IPS DF 4.7 (cell line): ENCODE measurements around the gene SLC22A15.

Source experiments
- DNase-seq: peaks from one replicate; pipeline ENCODE4 v3.0.0-alpha.2; 2013; ENCODE audit warnings: low spot score; ENCODE audit errors: extremely low read depth

The SLC22A15 gene

DNA sequence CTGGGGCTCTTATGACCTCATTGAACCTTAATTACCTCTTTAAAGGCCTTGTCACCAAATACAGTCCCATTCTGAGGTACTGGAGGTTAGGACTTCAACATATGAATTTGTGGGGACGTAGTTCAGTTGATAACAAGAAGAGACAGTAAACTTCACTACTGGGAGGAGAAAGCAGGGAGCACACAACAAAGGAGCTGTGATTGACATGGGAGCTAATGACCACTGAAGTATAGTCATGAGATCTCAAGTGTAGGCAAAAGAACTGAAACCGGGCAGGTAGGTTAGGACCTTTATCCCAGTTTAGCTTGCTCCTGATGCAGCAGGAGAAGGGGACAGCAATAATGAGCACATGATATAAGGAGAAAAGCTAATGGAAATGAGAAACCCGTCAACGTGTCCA lies 123.1 kb downstream of the SLC22A15 start:
- DNase-seq = no peak

DNA sequence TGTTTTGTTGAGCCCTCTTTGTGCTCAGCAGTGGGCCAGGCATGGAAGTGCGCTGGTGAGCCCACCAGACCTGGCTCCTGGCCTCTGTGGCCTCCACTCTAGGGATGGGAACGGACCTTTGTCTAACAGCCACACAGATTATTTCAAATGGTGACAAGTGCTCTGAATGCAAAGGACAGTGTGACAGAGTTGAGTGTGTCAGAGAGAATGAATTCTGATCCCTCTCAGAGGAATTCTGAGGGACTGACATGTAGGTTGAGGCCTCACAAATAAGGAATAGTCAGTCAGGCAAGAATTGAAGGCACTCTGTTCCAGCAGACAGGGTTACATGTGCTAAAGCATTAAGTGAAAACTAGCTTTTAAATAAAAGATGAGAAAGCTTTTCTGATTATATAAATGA lies 123.6 kb downstream of the SLC22A15 start:
- DNase-seq = no peak

DNA sequence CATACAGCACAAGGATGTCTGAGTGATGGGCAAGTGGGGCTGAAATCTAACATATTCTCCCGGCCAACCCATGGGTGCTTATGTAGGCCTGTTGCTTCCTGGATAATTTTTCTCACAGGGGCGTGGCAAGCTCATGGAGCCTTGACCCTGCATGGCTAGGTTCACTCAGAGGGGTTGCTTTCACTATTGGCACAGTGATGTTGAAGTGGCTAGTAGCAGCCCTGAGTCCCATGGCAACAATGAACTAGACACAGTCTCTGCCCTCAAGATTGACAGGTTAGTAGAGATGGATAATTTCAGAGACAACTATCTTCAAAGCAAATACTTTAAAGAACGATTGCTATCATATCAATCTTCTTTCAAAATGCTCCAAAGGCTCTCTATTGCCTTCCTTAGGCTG lies 128.4 kb downstream of the SLC22A15 start:
- DNase-seq = no peak

DNA sequence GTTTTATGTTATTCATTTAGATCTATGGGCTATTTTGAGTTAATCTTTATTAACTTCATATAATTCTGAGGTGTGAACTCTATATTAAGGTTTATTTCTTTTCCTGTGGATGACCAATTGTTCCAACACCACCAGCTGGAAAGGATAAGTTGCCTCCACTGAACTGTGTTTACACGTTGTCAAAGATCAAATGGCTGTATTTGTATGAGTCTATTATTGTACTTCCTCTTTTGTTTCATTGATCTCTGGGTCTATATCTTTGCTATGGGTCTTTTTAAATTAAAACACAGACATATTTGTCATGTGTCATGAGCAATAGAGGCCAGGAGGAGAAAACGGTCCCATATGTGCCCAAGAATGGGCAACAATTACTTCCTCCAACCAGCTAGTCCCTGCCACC lies 129.7 kb downstream of the SLC22A15 start:
- DNase-seq = no peak

DNA sequence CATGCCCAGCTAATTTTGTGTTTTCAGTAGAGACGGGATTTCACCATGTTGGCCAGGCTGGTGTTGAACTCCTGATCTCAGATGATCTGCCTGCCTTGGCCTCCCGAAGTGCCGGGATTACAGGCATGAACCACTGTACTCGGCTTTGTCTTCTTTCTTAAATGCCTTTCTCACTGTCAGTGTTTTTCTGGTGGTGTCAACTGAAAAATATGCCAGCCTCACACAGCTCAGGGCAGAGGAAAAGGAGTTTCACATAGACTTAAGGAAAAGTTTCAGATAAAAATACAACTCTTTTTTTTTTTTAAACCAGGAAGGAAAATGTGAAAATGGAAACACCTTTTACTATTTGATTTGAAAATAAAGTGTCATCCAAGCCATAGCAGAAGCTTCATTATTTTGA lies 130.3 kb downstream of the SLC22A15 start:
- no peak for DNase-seq

DNA sequence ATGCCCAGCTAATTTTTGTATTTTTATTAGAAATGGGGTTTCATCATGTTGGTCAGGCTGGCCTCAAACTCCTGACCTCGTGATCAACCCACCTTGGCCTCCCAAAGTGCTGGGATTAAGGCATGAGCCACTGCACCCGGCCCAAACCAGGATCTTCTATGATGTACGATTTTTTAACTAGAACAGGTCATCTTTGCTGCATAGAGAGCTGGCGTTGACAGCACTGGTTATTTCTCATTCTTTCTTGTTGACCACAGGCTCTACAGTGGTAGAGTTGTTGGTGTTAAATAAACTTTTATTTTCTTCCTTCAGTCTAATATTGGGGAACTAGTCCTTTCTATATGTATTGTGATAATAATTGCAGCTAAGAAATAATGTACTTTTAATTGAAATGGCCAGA lies 131.1 kb downstream of the SLC22A15 start:
- no peak for DNase-seq

DNA sequence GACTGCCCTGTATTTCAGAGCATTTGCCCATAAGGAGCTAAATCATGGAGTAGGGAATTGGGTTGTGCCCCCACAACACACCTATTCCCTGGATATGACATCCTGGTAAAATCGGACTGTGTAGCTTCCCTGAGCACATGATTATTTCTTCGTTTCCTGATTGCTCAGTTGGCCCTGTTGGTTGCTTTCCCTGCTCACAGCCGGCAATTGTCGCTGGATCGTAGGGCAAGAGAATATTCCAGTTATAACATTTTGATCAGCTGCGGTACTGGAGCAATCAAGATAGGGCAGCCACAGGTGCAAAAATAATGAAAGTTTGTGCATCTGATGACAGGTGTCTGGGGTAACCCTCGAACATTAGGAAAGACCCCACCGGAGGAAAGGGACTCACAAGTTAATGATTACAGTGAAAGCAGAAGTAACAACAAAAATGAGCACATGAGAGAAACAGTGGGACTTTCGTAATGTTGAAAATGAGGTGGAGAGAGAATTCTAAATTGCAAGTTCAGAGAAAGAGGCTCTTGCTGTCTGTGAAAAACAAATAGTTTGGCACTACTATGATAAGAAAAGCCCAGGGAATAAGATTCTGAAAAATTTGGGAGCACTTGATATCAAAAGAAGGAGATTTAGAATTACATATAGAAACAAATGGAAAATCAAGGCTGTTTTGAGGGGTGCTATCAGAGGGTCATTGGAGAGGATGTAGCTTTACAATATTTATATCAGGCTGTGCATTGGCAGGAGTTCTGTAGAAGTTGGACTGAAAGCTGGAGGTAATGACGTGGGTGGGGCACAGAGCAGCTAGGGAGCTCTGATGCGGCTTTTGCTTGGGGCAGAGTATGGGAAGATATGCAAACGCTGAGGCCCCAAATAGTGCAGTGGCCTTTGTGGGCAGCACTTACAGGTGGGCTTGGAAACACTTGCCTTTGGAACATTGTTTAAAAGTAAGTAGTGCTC lies 134.5 kb downstream of the SLC22A15 start, which contains the start of gene MAB21L3:
MAB21L3 (plus strand) TSS at position 833 of the 957 bp plus-strand sequence. CDS start 1,217 bp downstream, outside the sequence.
- no peak for DNase-seq

DNA sequence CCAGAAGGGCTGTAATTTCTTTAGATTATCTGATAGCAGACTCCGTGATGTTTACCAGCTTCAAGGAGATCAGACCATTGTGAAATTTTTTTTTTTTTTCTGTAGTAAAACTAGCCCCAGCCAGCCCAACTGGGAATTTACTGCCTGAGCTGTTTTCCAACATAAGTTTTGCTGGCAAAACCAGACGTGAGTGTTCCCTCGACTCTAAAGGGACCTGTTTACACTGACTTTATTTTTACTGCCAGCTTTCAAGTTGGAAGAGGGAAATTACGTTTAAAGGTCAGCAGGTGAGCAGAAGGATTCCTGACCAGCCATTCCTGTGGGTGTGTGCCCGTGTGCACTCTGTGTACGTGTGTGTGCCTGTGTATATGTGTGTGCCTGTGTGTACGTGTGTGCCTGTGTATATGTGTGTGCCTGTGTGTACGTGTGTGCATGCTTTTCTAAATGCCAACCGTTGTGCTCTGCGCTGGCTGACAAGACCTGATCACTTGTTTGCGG lies 135.3 kb downstream of the SLC22A15 start:
- no peak for DNase-seq

DNA sequence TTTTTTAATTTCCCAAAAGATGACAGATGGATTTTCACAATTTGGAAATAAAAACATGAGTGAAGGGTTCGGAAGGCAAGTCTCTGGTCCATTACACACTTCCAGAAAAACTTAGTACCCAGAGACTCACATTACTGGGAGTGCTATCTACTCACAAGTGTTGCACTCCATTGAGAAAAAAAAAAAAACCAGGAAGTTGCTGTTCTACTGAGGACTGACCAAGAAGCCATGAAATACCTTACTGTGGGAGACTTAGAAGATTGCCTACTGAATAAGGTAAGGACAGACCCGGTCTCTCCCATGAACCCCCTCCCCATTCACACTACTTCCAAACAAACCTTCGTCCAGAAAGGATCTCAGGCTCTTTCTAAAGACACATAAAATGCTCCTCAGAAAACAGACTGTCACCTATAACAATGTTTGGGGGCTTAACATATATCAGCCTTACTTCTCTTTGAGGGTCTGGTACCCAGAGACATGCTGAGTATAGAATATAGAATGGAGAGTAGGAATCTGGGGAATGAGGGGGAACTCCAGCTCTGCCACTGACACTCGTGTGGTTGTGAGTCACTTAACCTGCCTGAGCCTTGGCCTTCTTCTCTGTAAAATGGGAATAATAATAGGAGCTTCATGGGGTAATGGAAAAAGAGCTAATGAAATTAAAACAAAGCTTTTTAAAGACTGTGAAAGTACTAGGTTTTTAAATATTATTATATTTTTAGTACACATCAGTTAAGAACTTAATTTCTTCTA lies 136.3 kb downstream of the SLC22A15 start:
- no peak for DNase-seq

DNA sequence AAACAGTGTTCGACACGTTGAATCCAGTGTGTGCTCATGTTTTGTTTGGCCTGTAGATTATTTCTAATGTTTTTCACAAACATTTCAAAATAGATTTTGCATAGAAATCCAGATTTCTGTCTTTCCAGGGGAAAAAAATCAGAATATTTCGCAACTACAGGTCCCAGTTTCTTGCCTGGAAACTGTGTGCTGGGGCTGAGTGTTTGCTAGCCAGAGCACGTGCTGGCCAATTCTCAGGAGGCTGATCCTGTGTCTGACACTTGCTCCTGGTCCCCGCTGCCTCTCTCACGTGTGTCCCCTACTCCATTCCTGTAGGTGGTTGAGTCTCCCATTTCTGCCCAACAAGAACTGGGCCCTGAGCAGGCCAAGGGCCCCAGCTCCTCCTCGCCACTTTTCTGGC lies 137.3 kb downstream of the SLC22A15 start:
- no peak for DNase-seq

DNA sequence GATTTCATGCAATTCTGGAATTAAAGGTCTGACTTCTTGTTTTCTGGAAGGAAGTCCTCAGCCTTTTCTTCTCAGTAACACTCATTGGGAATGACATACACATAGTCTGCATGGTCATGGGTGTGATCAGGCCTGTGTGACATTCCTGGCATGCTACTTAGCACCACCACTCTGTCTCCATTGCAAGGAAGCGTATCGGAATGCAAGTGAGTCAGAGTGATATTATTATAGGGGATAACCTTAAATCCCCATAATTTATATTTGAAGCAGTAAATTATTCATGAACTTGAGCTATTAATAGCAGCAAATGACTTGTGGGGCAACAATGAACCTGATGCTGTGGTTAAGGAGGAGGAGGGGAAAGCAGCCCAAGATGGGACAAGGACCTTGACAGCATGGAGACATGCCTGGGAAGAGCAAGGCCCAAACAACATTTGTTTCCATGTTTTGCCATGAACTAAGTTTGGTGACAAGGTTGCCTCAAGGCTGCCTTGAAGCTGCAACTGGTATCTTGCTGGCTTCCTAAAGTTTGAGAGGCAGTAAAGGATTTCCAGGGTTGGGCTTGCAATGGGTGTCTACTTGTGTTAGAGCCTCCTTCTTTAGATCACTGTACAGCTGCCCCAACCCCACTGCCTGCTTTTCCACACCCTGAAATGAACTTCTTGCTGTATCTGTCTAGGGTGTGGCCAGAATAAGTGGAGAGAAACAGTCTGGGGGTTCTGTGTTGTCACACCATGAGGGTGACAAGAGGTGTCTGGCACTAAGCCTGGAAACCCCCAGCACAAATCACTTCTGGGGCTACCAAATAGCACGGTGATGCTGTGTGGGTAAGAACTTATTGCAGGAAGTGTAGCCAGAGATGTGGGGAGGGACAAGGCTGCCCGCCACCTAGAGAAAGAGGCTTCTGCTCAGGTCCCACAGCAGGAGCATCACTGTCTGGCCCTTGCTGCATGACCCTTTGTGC lies 139.4 kb downstream of the SLC22A15 start:
- DNase-seq = no peak

DNA sequence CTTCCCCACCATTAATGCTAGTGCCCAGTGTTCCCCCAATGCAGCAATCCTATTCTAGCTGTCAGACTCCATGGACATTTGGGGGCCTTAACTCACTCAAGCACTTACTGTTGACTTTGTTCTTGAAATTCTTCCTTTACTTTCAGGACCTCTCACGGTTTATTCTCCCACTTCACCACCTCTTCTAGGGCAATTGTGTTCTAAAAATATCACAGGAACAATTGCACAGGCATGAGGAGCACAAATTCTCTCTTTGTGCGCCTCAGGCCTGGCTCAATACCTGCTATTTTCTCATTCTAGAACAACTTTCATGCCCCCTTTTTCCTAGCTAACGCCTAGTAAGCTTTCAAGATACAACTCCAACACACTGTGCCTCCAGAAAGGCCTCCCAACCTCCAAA lies 142.2 kb downstream of the SLC22A15 start:
- no peak for DNase-seq
